Measurements from ENCODE around the gene EFCAB9.

The EFCAB9 gene

GRCh38 chr5:172229904-172230303 lies 35.9 kb downstream of the EFCAB9 start:
- no peak for DNase-seq (ENCODE audit: insufficient read length, low spot score)
- TF ChIP-seq TAF1 (IDR thresholded peaks at IDR 0.05; ENCODE audit: low read depth, low read length) (no peak), POLR2A (IDR thresholded peaks at IDR 0.05; ENCODE audit: low read depth, low read length) (no peak), PAX5 (IDR thresholded peaks at IDR 0.05; ENCODE audit: insufficient read depth, low read length, severe bottlenecking) (no peak), SPI1 (IDR thresholded peaks at IDR 0.05; ENCODE audit: low read depth, low read length) (no peak), POLR2AphosphoS5 (IDR thresholded peaks at IDR 0.05; ENCODE audit: low read depth, low read length) (no peak), POU2F2 (IDR thresholded peaks at IDR 0.05; ENCODE audit: low read depth, low read length) (no peak)
- peak; percentile 5 for FAIRE-seq

- no peak for TF ChIP-seq POLR2A (IDR thresholded peaks at IDR 0.05; ENCODE audit: low read depth, low read length)
- no peak for TF ChIP-seq PAX5 (IDR thresholded peaks at IDR 0.05; ENCODE audit: insufficient read depth, low read length, severe bottlenecking)
- TF ChIP-seq POU2F2 (IDR thresholded peaks at IDR 0.05; ENCODE audit: low read depth, low read length), result no peak
- no peak for TF ChIP-seq POLR2AphosphoS5 (IDR thresholded peaks at IDR 0.05; ENCODE audit: low read depth, low read length)
- TF ChIP-seq SPI1 (IDR thresholded peaks at IDR 0.05; ENCODE audit: low read depth, low read length), result no peak
- TF ChIP-seq TAF1 (IDR thresholded peaks at IDR 0.05; ENCODE audit: low read depth, low read length), result no peak
- FAIRE-seq (no peak), DNase-seq (ENCODE audit: insufficient read length, low spot score) (no peak)
Observed at GRCh38 chr5:172234031-172234430, 40.1 kb downstream of the EFCAB9 start.

DNA sequence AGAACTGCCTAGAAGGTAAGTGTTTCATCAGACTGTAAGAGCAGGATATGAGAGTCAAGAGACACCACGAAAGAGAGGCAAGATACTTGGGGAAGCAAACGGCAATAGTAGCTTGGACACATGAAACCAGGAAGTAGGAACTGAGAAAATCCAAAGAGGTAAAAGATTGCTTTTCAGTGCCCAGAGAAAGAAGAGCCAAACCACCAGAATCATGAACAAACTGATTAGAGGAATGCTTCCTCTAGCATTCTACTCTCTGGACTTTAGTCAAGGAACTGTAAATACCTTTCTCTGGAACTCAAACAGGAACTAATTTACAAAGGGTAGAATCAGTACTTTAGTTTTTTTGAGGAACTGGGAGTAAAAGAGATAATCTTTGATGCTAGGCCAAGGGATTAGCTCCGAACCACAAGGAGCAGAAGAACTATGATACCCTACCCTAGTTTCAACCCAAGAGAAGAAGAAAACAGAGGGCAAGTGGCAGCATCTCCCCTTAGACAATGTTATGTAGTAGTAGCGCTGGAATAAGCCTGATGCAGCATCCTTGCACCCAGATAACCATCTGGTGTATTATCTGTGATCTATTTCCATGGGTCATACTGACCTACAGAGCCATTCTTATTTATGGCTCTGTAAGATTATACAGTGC lies 41.3 kb downstream of the EFCAB9 start:
- DNase-seq (ENCODE audit: insufficient read length, low spot score) (no peak), FAIRE-seq (peak; percentile 87)
- TF ChIP-seq SPI1 (IDR thresholded peaks at IDR 0.05; ENCODE audit: low read depth, low read length) (peak; percentile 84), POLR2AphosphoS5 (IDR thresholded peaks at IDR 0.05; ENCODE audit: low read depth, low read length) (no peak)

DNA sequence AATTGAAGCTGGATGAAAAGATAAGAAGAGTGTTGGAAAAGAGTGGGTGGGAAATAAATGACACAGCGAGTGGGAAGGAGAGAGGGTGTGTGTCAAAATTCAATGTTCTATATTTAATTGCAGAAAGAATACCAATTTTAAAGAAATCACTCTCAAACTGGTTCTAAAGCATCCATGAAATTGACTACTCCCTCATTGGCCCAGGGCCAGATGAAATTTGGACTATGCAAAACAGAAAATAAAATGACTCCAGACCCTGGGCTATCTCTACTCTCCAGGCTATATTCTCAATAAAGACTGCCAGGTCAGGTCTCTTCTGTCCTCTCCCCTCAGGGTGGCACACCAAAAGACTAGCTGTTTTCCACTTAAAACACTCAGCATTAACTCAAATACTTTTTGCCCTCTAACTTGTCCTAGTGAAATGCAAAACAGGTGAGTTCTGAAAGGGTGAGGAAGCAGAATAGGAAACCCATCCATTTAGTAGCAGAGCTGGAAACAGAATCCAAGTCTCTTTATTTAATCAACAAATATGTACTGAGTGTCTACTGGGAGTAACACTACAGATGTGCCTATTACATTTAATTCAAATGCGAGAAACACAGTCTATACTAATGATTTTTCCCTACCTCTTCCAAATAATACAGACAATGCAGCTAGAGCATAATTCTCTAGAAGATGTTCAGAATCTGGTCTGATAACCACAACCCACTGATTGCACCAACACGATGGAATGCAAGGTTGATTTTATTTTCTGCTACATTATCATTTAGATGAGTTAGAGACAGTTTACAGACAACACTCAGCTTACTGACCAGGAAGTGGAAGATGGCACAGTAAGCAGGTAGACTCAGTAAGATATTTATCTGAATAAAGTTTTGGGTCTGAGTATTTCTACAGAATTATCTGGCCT lies 42.1 kb downstream of the EFCAB9 start:
- TF ChIP-seq POLR2AphosphoS5 (IDR thresholded peaks at IDR 0.05; ENCODE audit: low read depth, low read length) (no peak), POU2F2 (IDR thresholded peaks at IDR 0.05; ENCODE audit: low read depth, low read length) (no peak), POLR2A (IDR thresholded peaks at IDR 0.05; ENCODE audit: low read depth, low read length) (no peak), SPI1 (IDR thresholded peaks at IDR 0.05; ENCODE audit: low read depth, low read length) (no peak), TAF1 (IDR thresholded peaks at IDR 0.05; ENCODE audit: low read depth, low read length) (no peak), PAX5 (IDR thresholded peaks at IDR 0.05; ENCODE audit: insufficient read depth, low read length, severe bottlenecking) (no peak)
- no peak for DNase-seq (ENCODE audit: insufficient read length, low spot score)
- FAIRE-seq, result peak; percentile 74

GRCh38 chr5:172238334-172238733 lies 44.4 kb downstream of the EFCAB9 start:
- TF ChIP-seq POLR2AphosphoS5 (IDR thresholded peaks at IDR 0.05; ENCODE audit: low read depth, low read length) (no peak), SPI1 (IDR thresholded peaks at IDR 0.05; ENCODE audit: low read depth, low read length) (no peak), POLR2A (IDR thresholded peaks at IDR 0.05; ENCODE audit: low read depth, low read length) (no peak), POU2F2 (IDR thresholded peaks at IDR 0.05; ENCODE audit: low read depth, low read length) (no peak), PAX5 (IDR thresholded peaks at IDR 0.05; ENCODE audit: insufficient read depth, low read length, severe bottlenecking) (no peak), TAF1 (IDR thresholded peaks at IDR 0.05; ENCODE audit: low read depth, low read length) (no peak)
- DNase-seq (ENCODE audit: insufficient read length, low spot score), result no peak
- no peak for FAIRE-seq

- FAIRE-seq (no peak), DNase-seq (ENCODE audit: insufficient read length, low spot score) (no peak)
- TF ChIP-seq POLR2AphosphoS5 (IDR thresholded peaks at IDR 0.05; ENCODE audit: low read depth, low read length), result no peak
- no peak for TF ChIP-seq POLR2A (IDR thresholded peaks at IDR 0.05; ENCODE audit: low read depth, low read length)
- no peak for TF ChIP-seq SPI1 (IDR thresholded peaks at IDR 0.05; ENCODE audit: low read depth, low read length)
- no peak for TF ChIP-seq PAX5 (IDR thresholded peaks at IDR 0.05; ENCODE audit: insufficient read depth, low read length, severe bottlenecking)
- no peak for TF ChIP-seq TAF1 (IDR thresholded peaks at IDR 0.05; ENCODE audit: low read depth, low read length)
- no peak for TF ChIP-seq POU2F2 (IDR thresholded peaks at IDR 0.05; ENCODE audit: low read depth, low read length)
Observed at GRCh38 chr5:172243302-172243701, 49.3 kb downstream of the EFCAB9 start.

- TF ChIP-seq SPI1 (IDR thresholded peaks at IDR 0.05; ENCODE audit: low read depth, low read length), result no peak
- no peak for TF ChIP-seq POU2F2 (IDR thresholded peaks at IDR 0.05; ENCODE audit: low read depth, low read length)
- TF ChIP-seq PAX5 (IDR thresholded peaks at IDR 0.05; ENCODE audit: insufficient read depth, low read length, severe bottlenecking), result no peak
- no peak for TF ChIP-seq POLR2A (IDR thresholded peaks at IDR 0.05; ENCODE audit: low read depth, low read length)
- TF ChIP-seq POLR2AphosphoS5 (IDR thresholded peaks at IDR 0.05; ENCODE audit: low read depth, low read length), result no peak
- TF ChIP-seq TAF1 (IDR thresholded peaks at IDR 0.05; ENCODE audit: low read depth, low read length), result no peak
- DNase-seq (ENCODE audit: insufficient read length, low spot score), result no peak
- no peak for FAIRE-seq
Observed at GRCh38 chr5:172245046-172245445, 51.1 kb downstream of the EFCAB9 start.

GRCh38 chr5:172245703-172246125 lies 51.7 kb downstream of the EFCAB9 start:
- TF ChIP-seq PAX5 (IDR thresholded peaks at IDR 0.05; ENCODE audit: insufficient read depth, low read length, severe bottlenecking) (no peak), TAF1 (IDR thresholded peaks at IDR 0.05; ENCODE audit: low read depth, low read length) (no peak), POLR2AphosphoS5 (IDR thresholded peaks at IDR 0.05; ENCODE audit: low read depth, low read length) (no peak), POU2F2 (IDR thresholded peaks at IDR 0.05; ENCODE audit: low read depth, low read length) (no peak), SPI1 (IDR thresholded peaks at IDR 0.05; ENCODE audit: low read depth, low read length) (no peak), POLR2A (IDR thresholded peaks at IDR 0.05; ENCODE audit: low read depth, low read length) (no peak)
- FAIRE-seq (no peak), DNase-seq (ENCODE audit: insufficient read length, low spot score) (no peak)

- FAIRE-seq, result no peak
- no peak for DNase-seq (ENCODE audit: insufficient read length, low spot score)
- TF ChIP-seq POLR2AphosphoS5 (IDR thresholded peaks at IDR 0.05; ENCODE audit: low read depth, low read length) (no peak), TAF1 (IDR thresholded peaks at IDR 0.05; ENCODE audit: low read depth, low read length) (no peak), PAX5 (IDR thresholded peaks at IDR 0.05; ENCODE audit: insufficient read depth, low read length, severe bottlenecking) (no peak)
Observed at GRCh38 chr5:172248637-172249036, 54.7 kb downstream of the EFCAB9 start.
